Stimulated activated CD4-positive, alpha-beta T cell treated with anti-CD3 and anti-CD28 coated beads, Interleukin-2, amount 100 ng/mL, for 48 hours (primary cell): Measurements from ENCODE around the gene REG4.

Source experiments
- DNase-seq, 2 donors: peaks; one replicate each; pipeline ENCODE4 v3.0.0-alpha.2; 2020

The REG4 gene

GRCh38 chr1:119778886-119779560 lies 32.2 kb downstream of the REG4 start:
- no peak for DNase-seq

- no peak for DNase-seq
Measured at GRCh38 chr1:119778359-119778758, 32.9 kb downstream of the REG4 start.

- DNase-seq: no peak
Measured at GRCh38 chr1:119774746-119775490, 36.3 kb downstream of the REG4 start.

- no peak for DNase-seq
Measured at GRCh38 chr1:119773711-119774241, 37.5 kb downstream of the REG4 start.

GRCh38 chr1:119772298-119772697 lies 39.0 kb downstream of the REG4 start:
- no peak for DNase-seq

GRCh38 chr1:119771770-119772169 lies 39.5 kb downstream of the REG4 start:
- no peak for DNase-seq

- no peak for DNase-seq
Measured at GRCh38 chr1:119771016-119771415, 40.2 kb downstream of the REG4 start.

- DNase-seq: no peak
Measured at GRCh38 chr1:119768778-119769177, 42.5 kb downstream of the REG4 start, which contains the start of gene HMGCS2. HMGCS2 (minus strand) TSS chr1:119768905; CDS start chr1:119768844, 61 bp downstream.

- no peak for DNase-seq
Measured at GRCh38 chr1:119767486-119767885, 43.8 kb downstream of the REG4 start.

GRCh38 chr1:119766374-119766794 lies 44.9 kb downstream of the REG4 start:
- DNase-seq: no peak

- no peak for DNase-seq
Measured at GRCh38 chr1:119764220-119764619, 47.0 kb downstream of the REG4 start.

- no peak for DNase-seq
Measured at GRCh38 chr1:119762953-119763352, 48.3 kb downstream of the REG4 start.

- DNase-seq: no peak
Measured at GRCh38 chr1:119762409-119762808, 48.9 kb downstream of the REG4 start.

GRCh38 chr1:119758584-119758983 lies 52.7 kb downstream of the REG4 start:
- DNase-seq: no peak

GRCh38 chr1:119752592-119752991 lies 58.7 kb downstream of the REG4 start:
- DNase-seq: no peak

GRCh38 chr1:119748040-119748439 lies 63.2 kb downstream of the REG4 start:
- no peak for DNase-seq

GRCh38 chr1:119747451-119747850 lies 63.8 kb downstream of the REG4 start:
- DNase-seq: no peak

- DNase-seq: no peak
Measured at GRCh38 chr1:119745034-119745433, 66.2 kb downstream of the REG4 start.

- DNase-seq: no peak
Measured at GRCh38 chr1:119744598-119744942, 66.7 kb downstream of the REG4 start.
